Measurements from ENCODE around the gene ALDH3B1. TPM values are rescaled to one million over a fixed set of nuclear protein-coding genes. Genes with fewer than 3 reads are reported as not detected.
A peak's percentile ranks its signal among the peaks of the same experiment; 100 is the strongest.

The ALDH3B1 gene
- polyA plus RNA-seq, 3 donors: 79.8 to 89.1 (median 86.7) TPM

- Mint-ChIP-seq H3K27ac (peak overlapping the region in 4 of 7 donors; percentile 20 to 52 (median 41)), H3K4me1 (peaks cover 43% of the 10 kb centered on the region), H3K4me3 (no peak overlapping the region), H3K36me3 (peaks cover 45 to 72% of the 10 kb centered on the region in 2 donors), H3K9me3 (no peaks in the 10 kb centered on the region), H3K27me3 (ENCODE audit: low read depth in 3 of 3) (peaks cover 0 to 3% (median 2%) of the 10 kb centered on the region in 3 donors)
- DNase-seq: no peak
- H3K4me2 ChIP-seq (replicated peaks; ENCODE audit: extremely low read depth, low read length, poor library complexity, severe bottlenecking): no peak overlapping the region
- peaks cover 37 to 39% of the 10 kb centered on the region in 2 donors for H3K4me1 ChIP-seq (ENCODE audit: control insufficient read depth in 1 of 2, insufficient read depth in 2 of 2, low read length in 2 of 2)
- peaks cover 43% of the 10 kb centered on the region for H3K79me2 ChIP-seq (ENCODE audit: insufficient read depth, low read length)
- H2AFZ ChIP-seq (ENCODE audit: insufficient read depth, low read depth, low read length, poor library complexity, severe bottlenecking): no peak overlapping the region
- H3K27me3 ChIP-seq (ENCODE audit: control insufficient read depth in 2 of 2, insufficient read depth in 2 of 2, low read length in 2 of 2): no peaks in the 10 kb centered on the region
- no peak overlapping the region for H3K4me3 ChIP-seq (replicated peaks in 1 of 3; ENCODE audit: low read depth in 2 of 3, low read length in 3 of 3)
- intact Hi-C loops (cut with micrococcal nuclease): no loop called here
- H3K36me3 ChIP-seq (replicated peaks in 1 of 2; ENCODE audit: control insufficient read depth in 1 of 2, insufficient read depth in 2 of 2, low read length in 2 of 2): peaks cover 38 to 66% of the 10 kb centered on the region in 2 donors
- TF ChIP-seq CTCF (IDR thresholded peaks at IDR 0.05): no peak
- no peaks in the 10 kb centered on the region for H3K9me3 ChIP-seq (replicated peaks in 1 of 2; ENCODE audit: control insufficient read depth in 1 of 2, insufficient read depth in 1 of 2, low read length in 2 of 2)
- WGBS (ENCODE audit: insufficient coverage): 86% methylated on average over 13 of the region's 13 CpGs
- H3K27ac ChIP-seq (ENCODE audit: low read depth in 1 of 2, low read length in 2 of 2): peak overlapping the region in 1 of 2 donors; percentile 14
- H4K20me1 ChIP-seq (ENCODE audit: insufficient read depth, low read length): peaks cover 78% of the 10 kb centered on the region
- peak overlapping the region; percentile 17 for H3K9ac ChIP-seq (ENCODE audit: insufficient read depth, low read length, poor library complexity, severe bottlenecking)
Measured at GRCh38 chr11:68016161-68016903, 6.2 kb downstream of the ALDH3B1 start.

- intact Hi-C loops (cut with micrococcal nuclease): no loop called here
- peaks cover 0 to 3% (median 2%) of the 10 kb centered on the region in 3 donors for H3K27me3 Mint-ChIP-seq (ENCODE audit: low read depth in 3 of 3)
- no peak for DNase-seq
- peaks cover 47 to 74% of the 10 kb centered on the region in 2 donors for H3K36me3 ChIP-seq (replicated peaks in 1 of 2; ENCODE audit: control insufficient read depth in 1 of 2, insufficient read depth in 2 of 2, low read length in 2 of 2)
- peak overlapping the region; percentile 17 for H3K9ac ChIP-seq (ENCODE audit: insufficient read depth, low read length, poor library complexity, severe bottlenecking)
- H3K4me1 ChIP-seq (ENCODE audit: control insufficient read depth in 1 of 2, insufficient read depth in 2 of 2, low read length in 2 of 2): peaks cover 29 to 31% of the 10 kb centered on the region in 2 donors
- H3K27ac ChIP-seq (ENCODE audit: low read depth in 1 of 2, low read length in 2 of 2): peak overlapping the region in 1 of 2 donors; percentile 14
- 84% methylated on average over 15 of the region's 16 CpGs for WGBS (ENCODE audit: insufficient coverage)
- no peak overlapping the region for H3K4me3 ChIP-seq (replicated peaks in 1 of 3; ENCODE audit: low read depth in 2 of 3, low read length in 3 of 3)
- H3K4me2 ChIP-seq (replicated peaks; ENCODE audit: extremely low read depth, low read length, poor library complexity, severe bottlenecking): no peak overlapping the region
- H3K9me3 ChIP-seq (replicated peaks in 1 of 2; ENCODE audit: control insufficient read depth in 1 of 2, insufficient read depth in 1 of 2, low read length in 2 of 2): no peaks in the 10 kb centered on the region
- no peak overlapping the region for H2AFZ ChIP-seq (ENCODE audit: insufficient read depth, low read depth, low read length, poor library complexity, severe bottlenecking)
- peaks cover 35% of the 10 kb centered on the region for H3K4me1 Mint-ChIP-seq
- no peaks in the 10 kb centered on the region for H3K9me3 Mint-ChIP-seq
- no peaks in the 10 kb centered on the region for H3K27me3 ChIP-seq (ENCODE audit: control insufficient read depth in 2 of 2, insufficient read depth in 2 of 2, low read length in 2 of 2)
- no peak overlapping the region for H3K4me3 Mint-ChIP-seq
- H4K20me1 ChIP-seq (ENCODE audit: insufficient read depth, low read length): peaks cover 76% of the 10 kb centered on the region
- H3K27ac Mint-ChIP-seq: peak overlapping the region in 3 of 7 donors; percentile 20 to 50 (median 32)
- peaks cover 35% of the 10 kb centered on the region for H3K79me2 ChIP-seq (ENCODE audit: insufficient read depth, low read length)
- peaks cover 54 to 80% of the 10 kb centered on the region in 2 donors for H3K36me3 Mint-ChIP-seq
- no peak for TF ChIP-seq CTCF (IDR thresholded peaks at IDR 0.05)
Measured at GRCh38 chr11:68016904-68017817, 7.0 kb downstream of the ALDH3B1 start.

Measured in CD14-positive monocyte (primary cell).